ENCODE measurements around the gene IFT43. TPM values are rescaled to one million over a fixed set of nuclear protein-coding genes. Genes with fewer than 3 reads are reported as not detected.

The IFT43 gene
- total RNA-seq, 1 donor from 2014 or later = 36.8 TPM

DNA sequence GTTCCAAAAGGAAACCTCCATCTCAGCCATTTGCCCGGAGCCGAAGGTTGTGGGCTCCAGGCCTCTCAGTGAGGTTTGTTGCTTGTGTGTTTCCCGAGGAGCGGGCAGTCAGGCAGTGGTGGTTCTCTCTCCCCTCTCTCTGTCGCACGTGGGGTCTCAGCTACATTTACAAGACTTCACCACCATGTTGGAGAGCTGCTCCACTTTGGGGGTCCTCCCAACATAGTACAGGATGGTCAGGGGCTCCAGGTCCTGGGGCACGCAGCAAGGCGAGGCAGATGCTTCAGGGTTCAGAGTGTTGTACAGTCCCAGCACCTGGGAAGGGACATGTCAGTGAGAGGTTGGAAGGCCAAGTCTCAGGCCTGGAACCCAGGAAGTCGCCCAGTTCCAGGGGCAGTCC is 26.5 kb upstream of the IFT43 start:
- DNase-seq (ENCODE audit: low spot score) = no peak
- H3K9me3 Mint-ChIP-seq = no peaks in the 10 kb centered on the region
- H3K4me1 Mint-ChIP-seq = no peaks in the 10 kb centered on the region
- H3K36me3 Mint-ChIP-seq = peaks cover 18% of the 10 kb centered on the region
- no peaks in the 10 kb centered on the region for H4K20me1 ChIP-seq (ENCODE audit: low read depth)
- H3K27me3 Mint-ChIP-seq (ENCODE audit: insufficient read depth, low read depth) = peaks cover 3% of the 10 kb centered on the region
- no peaks in the 10 kb centered on the region for H3K79me2 ChIP-seq (ENCODE audit: low read depth)
- H3K4me3 ChIP-seq = no peak overlapping the region
- H3K27me3 ChIP-seq = no peaks in the 10 kb centered on the region
- no peak overlapping the region for H2AFZ ChIP-seq (replicated peaks)
- no peaks in the 10 kb centered on the region for H3K36me3 ChIP-seq
- H3K4me2 ChIP-seq = no peak overlapping the region
- TF ChIP-seq CTCF (IDR thresholded peaks at IDR 0.05) (no peak), EZH2phosphoT487 (IDR thresholded peaks at IDR 0.05) (no peak)
- no peak overlapping the region for H3K27ac ChIP-seq
- no peaks in the 10 kb centered on the region for H3F3A ChIP-seq (ENCODE audit: low read depth)
- H3K9me3 ChIP-seq (ENCODE audit: low read depth) = no peaks in the 10 kb centered on the region
- no peak overlapping the region for H3K27ac Mint-ChIP-seq
- H3K4me1 ChIP-seq = no peaks in the 10 kb centered on the region
- H3K4me3 Mint-ChIP-seq = no peak overlapping the region
- no peak overlapping the region for H3K9ac ChIP-seq

DNA sequence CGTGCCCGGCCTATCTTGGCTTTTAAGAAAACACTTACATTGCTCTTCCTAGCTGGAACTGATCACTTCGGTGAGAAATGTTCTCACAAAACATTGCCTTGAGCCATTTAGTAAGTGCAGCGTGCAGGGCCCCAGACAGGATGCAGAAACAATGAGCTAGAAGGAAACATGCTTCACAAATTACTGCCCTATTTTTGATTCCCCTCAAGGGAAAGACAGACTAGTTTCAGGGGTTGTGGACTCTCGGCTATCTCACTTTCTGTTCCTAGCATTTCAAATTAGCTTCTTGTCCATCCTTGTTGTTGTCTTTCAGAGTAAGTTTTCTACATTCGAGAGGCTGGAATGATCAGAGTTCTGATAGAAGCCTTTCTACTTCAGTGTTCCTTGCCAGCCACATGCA is 25.3 kb upstream of the IFT43 start:
- H3K27me3 ChIP-seq = no peaks in the 10 kb centered on the region
- Mint-ChIP-seq H3K36me3 (peaks cover 14% of the 10 kb centered on the region), H3K9me3 (no peaks in the 10 kb centered on the region), H3K4me1 (no peaks in the 10 kb centered on the region), H3K27ac (no peak overlapping the region), H3K4me3 (no peak overlapping the region), H3K27me3 (ENCODE audit: insufficient read depth, low read depth) (peaks cover 3% of the 10 kb centered on the region)
- H3K36me3 ChIP-seq = no peaks in the 10 kb centered on the region
- H3K79me2 ChIP-seq (ENCODE audit: low read depth) = no peaks in the 10 kb centered on the region
- H4K20me1 ChIP-seq (ENCODE audit: low read depth) = no peaks in the 10 kb centered on the region
- H3K9ac ChIP-seq = no peak overlapping the region
- no peak overlapping the region for H2AFZ ChIP-seq (replicated peaks)
- H3K9me3 ChIP-seq (ENCODE audit: low read depth) = no peaks in the 10 kb centered on the region
- H3K27ac ChIP-seq = no peak overlapping the region
- TF ChIP-seq CTCF (IDR thresholded peaks at IDR 0.05) = no peak
- no peaks in the 10 kb centered on the region for H3K4me1 ChIP-seq
- no peak overlapping the region for H3K4me2 ChIP-seq
- no peak overlapping the region for H3K4me3 ChIP-seq
- no peaks in the 10 kb centered on the region for H3F3A ChIP-seq (ENCODE audit: low read depth)
- DNase-seq (ENCODE audit: low spot score) = no peak

DNA sequence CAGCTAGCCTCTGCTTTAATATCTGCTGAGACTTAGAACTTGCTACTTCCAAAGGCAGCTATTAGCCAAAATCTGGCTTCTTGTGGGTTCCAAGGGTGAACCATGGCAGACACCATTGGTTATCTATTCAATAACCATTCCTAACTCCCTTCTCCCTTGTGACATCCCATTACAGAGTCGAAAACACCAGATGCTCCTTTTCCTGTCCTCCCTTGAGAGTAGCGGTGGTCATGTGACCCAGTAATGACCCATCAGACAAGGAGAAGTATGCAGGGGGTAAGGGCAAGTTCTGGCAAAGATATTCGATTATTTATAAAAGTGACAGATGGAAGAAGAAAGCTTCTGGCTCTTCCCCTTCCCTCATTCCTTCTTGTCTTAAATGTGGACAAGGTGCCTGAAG is 23.9 kb upstream of the IFT43 start:
- Histone ChIP-seq H2AFZ (replicated peaks) (no peak overlapping the region), H3K4me1 (no peaks in the 10 kb centered on the region), H3K79me2 (ENCODE audit: low read depth) (no peaks in the 10 kb centered on the region), H3F3A (ENCODE audit: low read depth) (no peaks in the 10 kb centered on the region), H4K20me1 (ENCODE audit: low read depth) (no peaks in the 10 kb centered on the region), H3K9me3 (ENCODE audit: low read depth) (no peaks in the 10 kb centered on the region), H3K9ac (no peak overlapping the region), H3K4me3 (no peak overlapping the region), H3K27ac (no peak overlapping the region), H3K4me2 (no peak overlapping the region), H3K27me3 (no peaks in the 10 kb centered on the region), H3K36me3 (no peaks in the 10 kb centered on the region)
- H3K27me3 Mint-ChIP-seq (ENCODE audit: insufficient read depth, low read depth) = peaks cover 3% of the 10 kb centered on the region
- DNase-seq (ENCODE audit: low spot score) = no peak
- no peaks in the 10 kb centered on the region for H3K4me1 Mint-ChIP-seq
- no peak for TF ChIP-seq EZH2phosphoT487 (IDR thresholded peaks at IDR 0.05)
- no peak for TF ChIP-seq EZH2 (IDR thresholded peaks at IDR 0.05)
- no peak for TF ChIP-seq CTCF (IDR thresholded peaks at IDR 0.05)
- H3K36me3 Mint-ChIP-seq = peaks cover 19% of the 10 kb centered on the region
- no peaks in the 10 kb centered on the region for H3K9me3 Mint-ChIP-seq
- no peak overlapping the region for H3K4me3 Mint-ChIP-seq
- H3K27ac Mint-ChIP-seq = no peak overlapping the region

DNA sequence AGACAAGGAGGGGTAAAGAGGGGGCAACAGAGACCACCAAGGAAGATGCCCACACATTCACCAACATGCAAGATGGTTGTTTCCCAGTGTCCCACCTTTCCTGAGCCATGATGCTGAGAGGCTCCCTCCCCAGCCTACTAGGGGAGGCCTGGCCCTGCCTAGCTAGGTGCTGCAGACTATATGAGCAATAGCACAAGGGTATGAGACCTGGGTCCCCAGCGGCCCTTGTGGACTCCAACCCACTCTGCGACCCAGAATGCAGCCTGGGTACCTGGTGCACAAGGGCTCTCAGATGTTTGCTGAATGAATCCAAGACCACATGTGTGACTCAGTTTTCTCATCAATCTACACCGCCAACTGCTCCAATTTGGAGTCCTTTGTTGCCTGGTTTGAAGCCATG is 17.7 kb upstream of the IFT43 start:
- no peak overlapping the region for H3K9ac ChIP-seq
- no peaks in the 10 kb centered on the region for H3K79me2 ChIP-seq (ENCODE audit: low read depth)
- H3F3A ChIP-seq (ENCODE audit: low read depth) = no peaks in the 10 kb centered on the region
- no peak overlapping the region for H3K4me3 ChIP-seq
- Mint-ChIP-seq H3K4me1 (peaks cover 1% of the 10 kb centered on the region), H3K36me3 (peaks cover 12% of the 10 kb centered on the region), H3K27me3 (ENCODE audit: insufficient read depth, low read depth) (peaks cover 2% of the 10 kb centered on the region), H3K27ac (no peak overlapping the region), H3K4me3 (no peak overlapping the region), H3K9me3 (no peaks in the 10 kb centered on the region)
- TF ChIP-seq EZH2 (IDR thresholded peaks at IDR 0.05) (no peak), EZH2phosphoT487 (IDR thresholded peaks at IDR 0.05) (no peak), CTCF (IDR thresholded peaks at IDR 0.05) (no peak)
- no peaks in the 10 kb centered on the region for H3K36me3 ChIP-seq
- no peak overlapping the region for H2AFZ ChIP-seq (replicated peaks)
- no peak overlapping the region for H3K27ac ChIP-seq
- no peaks in the 10 kb centered on the region for H3K27me3 ChIP-seq
- H4K20me1 ChIP-seq (ENCODE audit: low read depth) = no peaks in the 10 kb centered on the region
- no peaks in the 10 kb centered on the region for H3K9me3 ChIP-seq (ENCODE audit: low read depth)
- DNase-seq (ENCODE audit: low spot score) = no peak
- H3K4me2 ChIP-seq = no peak overlapping the region
- H3K4me1 ChIP-seq = no peaks in the 10 kb centered on the region

Data from neural progenitor cell (in vitro differentiated cells).